ENCODE data around the gene SPON1.

Gene SPON1

DNA sequence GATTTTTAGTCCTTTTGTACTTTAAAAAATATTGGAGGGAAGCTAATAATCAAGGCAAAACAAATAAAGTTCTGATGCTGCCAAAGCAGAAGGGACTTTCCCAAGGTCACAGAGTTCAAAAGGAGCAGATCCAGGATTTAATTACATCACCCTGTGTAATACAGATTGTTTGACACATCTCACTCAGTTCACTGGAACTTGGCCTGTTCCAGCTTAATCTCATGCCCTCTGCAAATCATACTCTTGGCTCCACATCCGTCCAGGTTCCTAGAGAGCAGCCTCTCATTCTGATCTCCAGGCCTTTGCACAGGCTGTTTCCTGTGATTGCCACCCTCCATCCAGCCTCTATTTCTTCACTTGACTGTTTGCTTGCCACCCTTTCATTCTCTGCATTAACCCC is 151.7 kb downstream of the SPON1 start:
- intact Hi-C loops (cut with DNase I; ENCODE audit: low total_unique reads), result no loop called here
- Histone ChIP-seq H3K9me3 (no peaks in the 10 kb centered on the region), H3K36me3 (no peaks in the 10 kb centered on the region), H3K27me3 (no peaks in the 10 kb centered on the region), H3K27ac (no peak overlapping the region), H3K4me1 (no peaks in the 10 kb centered on the region), H3K4me3 (no peak overlapping the region)
- no peak for TF ChIP-seq CTCF (IDR thresholded peaks at IDR 0.05)
- DNase-seq, result no peak

DNA sequence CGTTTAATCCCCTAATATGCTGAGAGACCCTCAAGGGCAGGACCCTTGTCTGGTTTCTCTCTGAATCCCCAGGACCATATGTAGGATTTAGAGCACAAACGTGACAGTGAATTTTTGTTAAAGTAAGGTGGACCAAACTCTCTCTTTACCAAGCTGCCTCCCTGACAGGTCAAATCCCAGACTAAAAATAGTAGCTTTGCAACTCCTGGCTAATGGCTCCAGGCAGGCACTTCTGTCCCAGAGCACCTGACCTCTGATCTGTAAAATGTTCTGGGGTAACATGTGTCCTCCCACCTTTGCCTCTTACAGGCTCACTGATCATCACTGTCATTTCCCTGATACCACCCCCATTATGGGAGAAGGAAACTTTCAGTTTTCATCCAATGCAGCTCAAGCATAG is 152.3 kb downstream of the SPON1 start:
- no peak for DNase-seq
- Histone ChIP-seq H3K27ac (no peak overlapping the region), H3K4me3 (no peak overlapping the region), H3K36me3 (no peaks in the 10 kb centered on the region), H3K4me1 (no peaks in the 10 kb centered on the region), H3K9me3 (no peaks in the 10 kb centered on the region), H3K27me3 (no peaks in the 10 kb centered on the region)
- intact Hi-C loops (cut with DNase I; ENCODE audit: low total_unique reads), result no loop called here
- TF ChIP-seq CTCF (IDR thresholded peaks at IDR 0.05), result no peak

DNA sequence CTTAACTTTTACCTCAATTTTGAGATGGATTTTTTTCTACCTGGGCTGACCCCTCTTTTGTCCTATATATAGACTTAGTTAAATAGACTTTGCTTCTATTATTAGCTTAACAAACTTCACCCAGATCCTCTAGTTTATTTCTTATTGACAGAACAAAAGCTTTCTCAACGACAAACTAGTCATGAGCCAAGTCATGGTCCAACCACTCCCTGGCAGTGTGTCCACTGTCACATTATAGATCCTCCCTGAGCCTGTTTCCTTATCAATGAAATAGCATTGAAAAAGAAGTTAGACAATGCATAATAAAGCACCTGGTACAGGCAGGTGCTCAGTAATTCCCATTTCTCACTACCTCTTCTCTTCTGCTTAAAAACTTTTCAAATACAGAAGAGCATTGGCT is 155.1 kb downstream of the SPON1 start:
- Histone ChIP-seq H3K9me3 (no peaks in the 10 kb centered on the region), H3K4me1 (no peaks in the 10 kb centered on the region), H3K4me3 (no peak overlapping the region), H3K27me3 (no peaks in the 10 kb centered on the region), H3K36me3 (no peaks in the 10 kb centered on the region), H3K27ac (no peak overlapping the region)
- TF ChIP-seq CTCF (IDR thresholded peaks at IDR 0.05), result no peak
- intact Hi-C loops (cut with DNase I; ENCODE audit: low total_unique reads), result no loop called here
- no peak for DNase-seq

GRCh38 chr11:14118072-14118471 is 155.5 kb downstream of the SPON1 start:
- DNase-seq, result no peak
- H3K27ac ChIP-seq, result no peak overlapping the region
- H3K4me3 ChIP-seq, result no peak overlapping the region
- no peaks in the 10 kb centered on the region for H3K4me1 ChIP-seq
- no peaks in the 10 kb centered on the region for H3K27me3 ChIP-seq
- intact Hi-C loops (cut with DNase I; ENCODE audit: low total_unique reads), result no loop called here
- no peak for TF ChIP-seq CTCF (IDR thresholded peaks at IDR 0.05)
- H3K36me3 ChIP-seq, result no peaks in the 10 kb centered on the region
- H3K9me3 ChIP-seq, result no peaks in the 10 kb centered on the region

GRCh38 chr11:14119357-14119756 is 156.8 kb downstream of the SPON1 start:
- intact Hi-C loops (cut with DNase I; ENCODE audit: low total_unique reads), result no loop called here
- Histone ChIP-seq H3K4me3 (no peak overlapping the region), H3K27ac (no peak overlapping the region), H3K36me3 (no peaks in the 10 kb centered on the region), H3K4me1 (no peaks in the 10 kb centered on the region), H3K9me3 (no peaks in the 10 kb centered on the region), H3K27me3 (no peaks in the 10 kb centered on the region)
- TF ChIP-seq CTCF (IDR thresholded peaks at IDR 0.05), result no peak
- no peak for DNase-seq

- no peak for TF ChIP-seq CTCF (IDR thresholded peaks at IDR 0.05)
- Histone ChIP-seq H3K27me3 (no peaks in the 10 kb centered on the region), H3K4me3 (no peak overlapping the region), H3K27ac (no peak overlapping the region), H3K9me3 (peaks cover 0 to 8% (median 0%) of the 10 kb centered on the region in 3 donors), H3K4me1 (no peaks in the 10 kb centered on the region), H3K36me3 (no peaks in the 10 kb centered on the region)
- intact Hi-C loops (cut with DNase I; ENCODE audit: low total_unique reads), result no loop called here
- no peak for DNase-seq
These were observed 161.8 kb downstream of the SPON1 start for GRCh38 chr11:14124350-14124749.

All from tibial artery (tissue), 4 donors.